Stimulated activated CD4-positive, alpha-beta T cell treated with anti-CD3 and anti-CD28 coated beads, Interleukin-2, amount 100 ng/mL, for 4 hours (primary cell): ENCODE data around the gene GRB10.

Source experiments
- DNase-seq: peaks from one replicate; pipeline ENCODE4 v3.0.0-alpha.2; 2020; ENCODE audit warnings: low read depth

Gene GRB10

GRCh38 chr7:50653126-50653864, 129.4 kb downstream of the GRB10 start:
- no peak for DNase-seq

- no peak for DNase-seq
These were observed 130.1 kb downstream of the GRB10 start for GRCh38 chr7:50652400-50653125.

GRCh38 chr7:50651271-50651989, 131.3 kb downstream of the GRB10 start:
- no peak for DNase-seq

- no peak for DNase-seq
These were observed 132.5 kb downstream of the GRB10 start for GRCh38 chr7:50650057-50650664.

GRCh38 chr7:50649259-50649885, 133.3 kb downstream of the GRB10 start:
- no peak for DNase-seq

GRCh38 chr7:50648570-50649169, 134.0 kb downstream of the GRB10 start:
- no peak for DNase-seq

- DNase-seq = no peak
These were observed 134.6 kb downstream of the GRB10 start for GRCh38 chr7:50648076-50648475.

- no peak for DNase-seq
These were observed 135.3 kb downstream of the GRB10 start for GRCh38 chr7:50647286-50647980.

GRCh38 chr7:50646069-50646468, 136.6 kb downstream of the GRB10 start:
- no peak for DNase-seq

- no peak for DNase-seq
These were observed 137.5 kb downstream of the GRB10 start for GRCh38 chr7:50645186-50645585.

GRCh38 chr7:50644586-50644985, 138.1 kb downstream of the GRB10 start:
- DNase-seq = no peak

GRCh38 chr7:50644114-50644513, 138.6 kb downstream of the GRB10 start:
- no peak for DNase-seq

GRCh38 chr7:50641442-50642405, 141.0 kb downstream of the GRB10 start:
- DNase-seq = no peak

GRCh38 chr7:50640779-50641178, 141.9 kb downstream of the GRB10 start:
- DNase-seq = no peak

GRCh38 chr7:50640256-50640655, 142.4 kb downstream of the GRB10 start:
- no peak for DNase-seq

- DNase-seq = no peak
These were observed 144.7 kb downstream of the GRB10 start for GRCh38 chr7:50637725-50638643.

GRCh38 chr7:50634378-50634777, 148.3 kb downstream of the GRB10 start:
- no peak for DNase-seq

- DNase-seq = no peak
These were observed 149.3 kb downstream of the GRB10 start for GRCh38 chr7:50633414-50633710.
